ENCODE data around the gene VPS39.

The VPS39 gene

GRCh38 chr15:42130246-42130986 is 77.7 kb downstream of the VPS39 start:
- no peak for DNase-seq

- no peak for DNase-seq
These were observed 78.7 kb downstream of the VPS39 start for GRCh38 chr15:42129364-42129763.

GRCh38 chr15:42128476-42128875 is 79.6 kb downstream of the VPS39 start:
- no peak for DNase-seq

GRCh38 chr15:42123546-42123945 is 84.6 kb downstream of the VPS39 start:
- DNase-seq, result no peak

- DNase-seq, result no peak
These were observed 86.4 kb downstream of the VPS39 start for GRCh38 chr15:42121682-42122081.

- DNase-seq, result no peak
These were observed 87.1 kb downstream of the VPS39 start for GRCh38 chr15:42121021-42121420.

- DNase-seq, result no peak
These were observed 87.8 kb downstream of the VPS39 start for GRCh38 chr15:42120285-42120684.

- no peak for DNase-seq
These were observed 88.7 kb downstream of the VPS39 start for GRCh38 chr15:42119446-42119760.

- no peak for DNase-seq
These were observed 89.3 kb downstream of the VPS39 start for GRCh38 chr15:42118650-42119445.

- DNase-seq, result no peak
These were observed 96.2 kb downstream of the VPS39 start for GRCh38 chr15:42111924-42112323.

- no peak for DNase-seq
These were observed 97.7 kb downstream of the VPS39 start for GRCh38 chr15:42110367-42110766.

GRCh38 chr15:42108806-42109205 is 99.3 kb downstream of the VPS39 start:
- DNase-seq, result no peak

All from C1 segment of cervical spinal cord (tissue), 14 donors.